IMR-90 (cell line): ENCODE data around the gene WDR43. TPM values are rescaled to one million over a fixed set of nuclear protein-coding genes. Genes with fewer than 3 reads are reported as not detected.

Experiments used
- ATAC-seq: fragments of 200-7000 bp; cut with Tn5 transposase; 2 replicates; pipeline ENCODE4 v1.9.1; 2020; ENCODE audit warnings: low read depth, mild to moderate bottlenecking, moderate library complexity
- BruUV-seq: library from RNA; stranded (reverse); fragments of 400-500 nt; replicated peaks from 2 replicates; lab custom pipeline; 2021; lab: Mats Ljungman, UMichigan
- CTCF ChIA-PET: fragments of 300-600 bp; formaldehyde crosslinking; extraction: SDS; loops from one replicate; lab custom pipeline; 2021; ENCODE audit warnings: antibody characterized with exemption; lab: Yijun Ruan, JAX
- POLR2A ChIA-PET: fragments of 300-600 bp; sonication (Branson Sonifier 250); formaldehyde crosslinking; loops from one replicate; lab custom pipeline; 2022; ENCODE audit warnings: antibody characterized with exemption; ENCODE audit not compliant: unreplicated experiment; lab: Charles Lee
- DNase-seq: peaks from one replicate; pipeline ENCODE4 v3.0.0; 2013
- H2AFZ ChIP-seq: replicated peaks from 2 replicates; pipeline ENCODE3; 2013; ENCODE audit warnings: low read length, mild to moderate bottlenecking; ENCODE audit not compliant: poor library complexity
- H2AK5ac ChIP-seq: 2 replicates; pipeline ENCODE4 v1.6.1; 2013; ENCODE audit warnings: low read depth, low read length, inconsistent platforms
- H2AK9ac ChIP-seq: replicated peaks from 2 replicates; pipeline ENCODE3; 2013; ENCODE audit warnings: mild to moderate bottlenecking, low read depth, low read length, moderate library complexity; ENCODE audit not compliant: poor library complexity
- H2BK120ac ChIP-seq: 2 replicates; pipeline ENCODE4 v1.6.1; 2013; ENCODE audit warnings: low read depth, low read length, inconsistent platforms
- H2BK15ac ChIP-seq: 3 replicates; pipeline ENCODE4 v1.6.1; 2013; ENCODE audit warnings: low read depth, low read length, inconsistent platforms
- H2BK20ac ChIP-seq: 2 replicates; pipeline ENCODE4 v1.6.1; 2013; ENCODE audit warnings: low read depth, mild to moderate bottlenecking, inconsistent platforms, low read length, moderate library complexity
- H2BK5ac ChIP-seq: 2 replicates; pipeline ENCODE4 v1.6.1; 2013; ENCODE audit warnings: mild to moderate bottlenecking, low read depth, low read length, inconsistent platforms; ENCODE audit not compliant: poor library complexity, severe bottlenecking
- H3K14ac ChIP-seq: replicated peaks from 2 replicates; pipeline ENCODE4 v1.6.1; 2013; ENCODE audit warnings: low read depth, low read length, inconsistent platforms
- H3K18ac ChIP-seq: 2 replicates; pipeline ENCODE4 v1.6.1; 2013; ENCODE audit warnings: low read depth, low read length, control low read depth
- H3K23ac ChIP-seq: 2 replicates; pipeline ENCODE4 v1.6.1; 2013; ENCODE audit warnings: low read depth, low read length, inconsistent platforms
- H3K27ac ChIP-seq: 2 replicates; pipeline ENCODE4 v1.5.1; 2013; ENCODE audit warnings: mild to moderate bottlenecking, control low read depth, low read length; ENCODE audit not compliant: insufficient read depth
- H3K27me3 ChIP-seq: 2 replicates; pipeline ENCODE4 v1.6.1; 2013; ENCODE audit warnings: low read length; ENCODE audit not compliant: control insufficient read depth, insufficient read depth
- H3K36me3 ChIP-seq: 2 replicates; pipeline ENCODE4 v1.6.1; 2013; ENCODE audit warnings: low read length, mixed read lengths; ENCODE audit not compliant: control insufficient read depth, insufficient read depth
- H3K4ac ChIP-seq: 2 replicates; pipeline ENCODE4 v1.6.1; 2013; ENCODE audit warnings: low read depth, low read length, inconsistent platforms
- H3K4me1 ChIP-seq: 2 replicates; pipeline ENCODE4 v1.6.1; 2013; ENCODE audit warnings: low read length, mixed read lengths; ENCODE audit not compliant: control insufficient read depth, insufficient read depth
- H3K4me2 ChIP-seq: 2 replicates; pipeline ENCODE4 v1.6.1; 2013; ENCODE audit warnings: low read depth, mild to moderate bottlenecking, control low read depth, low read length, moderate library complexity
- H3K4me3 ChIP-seq: 2 replicates; pipeline ENCODE4 v1.5.1; 2013; ENCODE audit warnings: low read depth, mild to moderate bottlenecking, control low read depth, low read length, moderate library complexity; ENCODE audit not compliant: insufficient read depth
- H3K56ac ChIP-seq: 2 replicates; pipeline ENCODE4 v1.6.1; 2013; ENCODE audit warnings: low read length, inconsistent platforms; ENCODE audit not compliant: insufficient read depth; ENCODE audit errors: extremely low read depth
- H3K79me1 ChIP-seq, 2 experiments: 2 replicates each; pipeline ENCODE4 v1.6.1; 2013; ENCODE audit warnings: low read length in 2 of 2, inconsistent platforms in 1 of 2, low read depth in 1 of 2
- H3K9ac ChIP-seq: 2 replicates; pipeline ENCODE4 v1.6.1; 2013; ENCODE audit warnings: low read depth, low read length, control low read depth
- H3K9me1 ChIP-seq: 2 replicates; pipeline ENCODE4 v1.6.1; 2013; ENCODE audit warnings: low read length, inconsistent platforms; ENCODE audit not compliant: insufficient read depth
- H3K9me3 ChIP-seq: 2 replicates; pipeline ENCODE4 v1.6.1; 2013; ENCODE audit warnings: low read length; ENCODE audit not compliant: control insufficient read depth, insufficient read depth
- H4K20me1 ChIP-seq: 2 replicates; pipeline ENCODE4 v1.6.1; 2013; ENCODE audit warnings: low read length, inconsistent platforms; ENCODE audit not compliant: insufficient read depth
- H4K5ac ChIP-seq: 2 replicates; pipeline ENCODE4 v1.6.1; 2013; ENCODE audit warnings: mild to moderate bottlenecking, low read depth, low read length, control low read depth
- H4K8ac ChIP-seq, 2 experiments: 2 replicates each; pipeline ENCODE4 v1.6.1; 2013; ENCODE audit warnings: low read depth in 2 of 2, low read length in 2 of 2, control low read depth in 1 of 2, inconsistent platforms in 1 of 2
- H4K91ac ChIP-seq: 2 replicates; pipeline ENCODE4 v1.6.1; 2013; ENCODE audit warnings: low read depth, low read length, inconsistent platforms; ENCODE audit not compliant: insufficient read depth
- MAFK ChIP-seq: IDR thresholded peaks from 2 replicates; pipeline ENCODE4 v1.6.1; 2012; ENCODE audit warnings: low read depth, low read length, improper control_type of control experiment
- MAZ ChIP-seq: IDR thresholded peaks from 2 replicates; pipeline ENCODE4 v1.6.1; 2012; ENCODE audit warnings: low read depth, mild to moderate bottlenecking, low read length, improper control_type of control experiment, moderate library complexity, borderline replicate concordance
- MXI1 ChIP-seq: IDR thresholded peaks from 2 replicates; pipeline ENCODE4 v1.6.1; 2012; ENCODE audit warnings: low read depth, mild to moderate bottlenecking, low read length, moderate library complexity, borderline replicate concordance
- NFE2L2 ChIP-seq: fragments of 150-350 bp; IDR thresholded peaks from 2 replicates; pipeline ENCODE4 v1.6.1; 2016; ENCODE audit warnings: low read depth, mild to moderate bottlenecking, low read length
- RCOR1 ChIP-seq: IDR thresholded peaks from 2 replicates; pipeline ENCODE4 v1.6.1; 2012; ENCODE audit warnings: mild to moderate bottlenecking, low read length, improper control_type of control experiment; ENCODE audit not compliant: insufficient replicate concordance
- SMC3 ChIP-seq: fragments of 150-350 bp; IDR thresholded peaks from 2 replicates; pipeline ENCODE4 v1.6.1; 2016; ENCODE audit warnings: low read depth, mild to moderate bottlenecking, antibody characterized with exemption, low read length, moderate library complexity
- WGBS, 2 experiments: methylation state at CpG; one replicate each; pipeline versions ENCODE4 v1.1.5 to v1.1.7; 2013; ENCODE audit warnings: missing lambda C conversion rate in 2 of 2; ENCODE audit not compliant: insufficient read length in 1 of 2; ENCODE audit errors: extremely low coverage in 2 of 2; 5-methylcytosine and 5-hydroxymethylcytosine counted together
- dilution Hi-C: fragments of 300-500 bp; cut with HindIII; formaldehyde crosslinking; loops from one replicate; pipeline ENCODE4 v1.14.3; 2018; ENCODE audit warnings: low sequenced_read_pairs; ENCODE audit not compliant: unreplicated experiment
- in situ Hi-C: fragments of 300-500 bp; cut with MboI; formaldehyde crosslinking; loops from 3 replicates; pipeline ENCODE4 v1.14.3; 2019; ENCODE audit warnings: low sequenced_read_pairs, inconsistent platforms, mixed read lengths
- intact Hi-C: fragments of 100-400 bp; cut with micrococcal nuclease; formaldehyde crosslinking; loops from 2 replicates; pipeline ENCODE4 v1.10.0; 2022
- polyA plus RNA-seq, 3 experiments: library from polyadenylated mRNA; depleted of rRNA; stranded (reverse); fragments of >200 nt; gene quantifications; 2 replicates each; pipeline ENCODE4 v1.2.3, GENCODE V29; 2012; ENCODE audit warnings: low replicate concordance in 1 of 3
- total RNA-seq: library from RNA; depleted of rRNA; stranded (reverse); fragments of >200 nt; gene quantifications from 2 replicates; pipeline ENCODE4 v1.2.3, GENCODE V29; 2012
- TF ChIP-seq, protein P1 (sequence below): conservative IDR thresholded peaks from 2 replicates; pipeline ENCODE4 v1.5.1; 2012; ENCODE audit warnings: mild to moderate bottlenecking, low read depth, low read length, improper control_type of control experiment

WDR43 gene
- total and polyA plus RNA-seq, 2 of the 4 experiments (the other 2 are of a cell fraction), result 40.3 to 300 TPM

DNA sequence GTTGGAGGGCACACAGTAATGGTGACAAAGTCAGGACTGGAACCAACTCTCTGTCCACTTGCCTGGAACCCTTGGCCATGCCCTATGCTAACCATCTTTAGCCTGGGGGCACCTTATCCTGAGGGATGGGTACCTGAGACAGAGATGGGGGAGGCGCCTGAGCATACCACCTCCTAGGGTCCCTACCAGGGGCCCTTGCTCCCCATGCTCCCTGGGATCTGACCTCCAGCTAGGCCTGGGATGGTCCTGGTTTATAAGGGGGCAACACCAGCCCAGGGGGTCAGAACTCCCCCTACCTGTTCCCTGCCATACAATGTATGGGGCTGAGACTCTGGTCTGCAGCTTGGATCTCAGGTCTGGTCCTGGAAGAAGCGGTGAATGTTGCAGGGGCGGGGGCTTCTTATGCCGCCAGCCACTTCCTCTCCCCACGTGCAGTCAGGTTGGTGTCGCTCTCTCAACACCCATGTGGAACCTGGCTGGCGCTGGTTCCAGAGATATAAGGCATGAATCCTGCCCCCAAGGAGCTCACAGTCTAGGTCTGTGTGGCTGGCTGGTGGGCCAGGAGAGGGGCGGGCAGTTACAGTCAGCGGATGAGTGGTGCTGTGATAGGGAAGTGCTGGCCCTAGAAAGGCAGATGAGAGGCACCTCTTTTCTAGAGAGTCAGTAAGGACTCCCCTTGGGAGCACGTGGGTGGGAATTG, 82.9 kb downstream of the WDR43 start:
- Histone ChIP-seq H3K9me1 (peaks cover 14% of the 10 kb centered on the region), H2AK5ac (peak overlapping the region; percentile 37), H3K4me2 (no peak overlapping the region), H3K27ac (no peak overlapping the region), H3K23ac (no peak overlapping the region), H2AFZ (peak overlapping the region; percentile 43), H4K5ac (no peak overlapping the region), H3K9ac (no peak overlapping the region), H2AK9ac (peak overlapping the region; percentile 40), H3K56ac (no peak overlapping the region), H4K91ac (peak overlapping the region; percentile 11; the same call in 1 of the 2 replicates), H3K27me3 (peaks cover 6% of the 10 kb centered on the region; the same call in 1 of the 2 replicates), H3K4ac (peak overlapping the region; percentile 59; the same call in 1 of the 2 replicates), H3K4me1 (peaks cover 18% of the 10 kb centered on the region), H2BK15ac (no peak overlapping the region), H3K4me3 (no peak overlapping the region), H3K9me3 (no peaks in the 10 kb centered on the region; the same call in 1 of the 2 replicates), H2BK120ac (0 out of 2 replicates have a peak overlapping the region, but pooled peaks have one; percentile 22), H2BK20ac (no peak overlapping the region), H2BK5ac (no peak overlapping the region), H4K8ac (no peak overlapping the region), H4K20me1 (no peaks in the 10 kb centered on the region), H3K36me3 (no peaks in the 10 kb centered on the region), H3K18ac (no peak overlapping the region), H3K14ac (0 out of 2 replicates have a peak overlapping the region, but pooled peaks have one; percentile 35), H3K79me1 (no peaks in the 10 kb centered on the region)
- TF ChIP-seq NFE2L2, result no peak
- TF ChIP-seq, protein P1, sequence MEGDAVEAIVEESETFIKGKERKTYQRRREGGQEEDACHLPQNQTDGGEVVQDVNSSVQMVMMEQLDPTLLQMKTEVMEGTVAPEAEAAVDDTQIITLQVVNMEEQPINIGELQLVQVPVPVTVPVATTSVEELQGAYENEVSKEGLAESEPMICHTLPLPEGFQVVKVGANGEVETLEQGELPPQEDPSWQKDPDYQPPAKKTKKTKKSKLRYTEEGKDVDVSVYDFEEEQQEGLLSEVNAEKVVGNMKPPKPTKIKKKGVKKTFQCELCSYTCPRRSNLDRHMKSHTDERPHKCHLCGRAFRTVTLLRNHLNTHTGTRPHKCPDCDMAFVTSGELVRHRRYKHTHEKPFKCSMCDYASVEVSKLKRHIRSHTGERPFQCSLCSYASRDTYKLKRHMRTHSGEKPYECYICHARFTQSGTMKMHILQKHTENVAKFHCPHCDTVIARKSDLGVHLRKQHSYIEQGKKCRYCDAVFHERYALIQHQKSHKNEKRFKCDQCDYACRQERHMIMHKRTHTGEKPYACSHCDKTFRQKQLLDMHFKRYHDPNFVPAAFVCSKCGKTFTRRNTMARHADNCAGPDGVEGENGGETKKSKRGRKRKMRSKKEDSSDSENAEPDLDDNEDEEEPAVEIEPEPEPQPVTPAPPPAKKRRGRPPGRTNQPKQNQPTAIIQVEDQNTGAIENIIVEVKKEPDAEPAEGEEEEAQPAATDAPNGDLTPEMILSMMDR, result no peak
- TF ChIP-seq SMC3, result no peak
- TF ChIP-seq MAZ, result no peak
- no peak for TF ChIP-seq RCOR1
- TF ChIP-seq MAFK, result no peak
- TF ChIP-seq MXI1, result no peak
- ATAC-seq (no peak), DNase-seq (no peak)
- POLR2A ChIA-PET, result no interaction called here
- CTCF ChIA-PET, result no interaction called here
- in situ Hi-C loops (no loop called here), intact Hi-C loops (no loop called here), dilution Hi-C loops (no loop called here)
- no TSS peak for BruUV-seq
- 96% methylated on average over 3 of the region's 10 CpGs; no CpG with 5 or more reads in 1 of the 2 experiments for WGBS, 2 experiments
